ENCODE measurements around the gene PCBP3.
"Not testable (repeated sequence)": the region's sequence is repeated elsewhere in the genome, so short reads cannot be mapped to it uniquely, and the experiment has no call there.

The PCBP3 gene

GRCh38 chr21:45974073-45975019 lies 330.8 kb downstream of the PCBP3 start:
- DNase-seq: no peak

DNA sequence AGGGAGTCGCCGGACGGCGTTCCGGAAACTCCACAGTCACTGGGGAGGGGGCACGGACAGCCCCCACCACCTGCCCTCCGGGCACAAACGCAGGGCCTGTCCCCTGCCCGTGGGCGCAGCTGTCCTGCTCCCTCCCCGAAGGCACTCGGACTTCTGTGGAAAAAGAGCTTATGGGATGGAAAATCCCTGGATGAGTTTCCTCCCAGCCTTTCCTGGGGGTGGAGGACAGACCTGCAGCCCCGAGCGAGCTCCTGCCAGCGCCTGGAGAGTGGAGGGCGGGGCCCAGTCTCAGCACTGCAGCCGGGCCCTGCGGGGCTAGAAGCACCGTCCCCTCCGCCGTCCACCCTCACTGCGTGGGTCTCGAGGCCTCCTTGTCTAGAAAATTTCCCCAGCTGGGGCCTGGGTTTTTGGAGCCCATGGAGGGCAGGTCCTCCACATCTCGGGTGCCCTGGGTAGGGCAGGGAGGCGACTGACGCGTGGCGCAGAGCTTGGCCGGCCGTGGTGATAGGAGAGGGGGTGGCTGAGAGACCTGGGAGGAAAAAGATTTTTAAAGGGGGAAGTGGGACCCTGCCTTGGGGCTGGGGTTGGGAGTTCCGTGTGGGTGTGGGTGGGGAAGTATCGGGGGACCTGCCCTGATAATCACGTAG lies 331.6 kb downstream of the PCBP3 start:
- no peak for DNase-seq

DNA sequence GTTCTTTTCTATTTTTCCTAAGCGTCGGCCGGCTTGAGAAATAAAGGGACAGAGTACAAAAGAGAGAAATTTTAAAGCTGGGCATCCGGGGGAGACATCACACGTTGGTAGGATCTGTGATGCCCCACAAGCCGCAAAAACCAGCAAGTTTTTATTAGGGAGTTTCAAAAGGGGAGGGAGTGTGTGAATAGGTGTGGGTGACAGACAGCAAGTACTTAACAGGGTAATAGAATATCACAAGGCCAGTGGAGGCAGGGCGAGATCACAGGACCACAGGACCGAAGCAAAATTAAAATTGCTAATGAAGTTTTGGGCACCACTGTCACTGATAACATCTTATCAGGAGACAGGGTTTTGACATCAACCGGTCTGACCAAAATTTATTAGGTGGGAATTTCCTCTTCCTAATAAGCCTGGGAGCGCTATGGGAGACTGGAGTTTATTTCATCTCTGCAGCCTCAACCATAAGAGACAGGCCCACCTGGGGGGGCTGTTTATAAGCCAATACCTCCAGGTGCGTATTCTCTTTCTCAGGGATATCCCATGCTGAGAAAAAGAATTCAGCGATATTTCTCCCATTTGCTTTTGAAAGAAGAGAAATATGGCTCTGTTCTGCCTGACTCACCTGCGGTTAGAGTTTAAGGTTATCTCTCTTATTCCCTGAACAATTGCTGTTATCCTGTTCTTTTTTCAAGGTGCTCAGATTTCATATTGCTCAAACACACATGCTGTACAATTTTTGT lies 332.3 kb downstream of the PCBP3 start:
- not testable (repeated sequence) for DNase-seq

GRCh38 chr21:45976701-45977311 lies 333.3 kb downstream of the PCBP3 start:
- DNase-seq: no peak

DNA sequence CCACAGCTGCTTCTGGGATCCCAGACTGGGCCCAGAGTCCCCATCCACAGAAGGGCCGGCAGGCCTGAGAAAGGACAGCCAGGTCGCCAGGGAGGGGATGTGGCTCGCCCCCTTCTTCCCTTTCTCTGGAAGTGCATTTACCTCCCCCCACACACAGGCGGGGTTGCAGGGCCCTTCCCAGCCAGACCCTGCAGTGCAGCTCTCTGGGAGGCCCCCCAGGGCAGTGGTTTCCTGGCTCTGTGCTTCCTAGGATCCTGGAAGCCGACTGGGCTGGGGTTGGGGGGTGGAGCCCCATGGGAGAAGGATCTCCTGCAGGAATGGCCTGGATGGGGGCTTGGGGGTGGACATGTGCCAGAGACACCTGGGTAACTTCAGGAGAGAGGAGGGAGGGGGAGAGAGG lies 333.9 kb downstream of the PCBP3 start:
- DNase-seq: no peak

- DNase-seq: no peak
Observed at GRCh38 chr21:45979141-45979631, 335.7 kb downstream of the PCBP3 start.

- DNase-seq: no peak
Observed at GRCh38 chr21:45979651-45980050, 336.1 kb downstream of the PCBP3 start.

DNA sequence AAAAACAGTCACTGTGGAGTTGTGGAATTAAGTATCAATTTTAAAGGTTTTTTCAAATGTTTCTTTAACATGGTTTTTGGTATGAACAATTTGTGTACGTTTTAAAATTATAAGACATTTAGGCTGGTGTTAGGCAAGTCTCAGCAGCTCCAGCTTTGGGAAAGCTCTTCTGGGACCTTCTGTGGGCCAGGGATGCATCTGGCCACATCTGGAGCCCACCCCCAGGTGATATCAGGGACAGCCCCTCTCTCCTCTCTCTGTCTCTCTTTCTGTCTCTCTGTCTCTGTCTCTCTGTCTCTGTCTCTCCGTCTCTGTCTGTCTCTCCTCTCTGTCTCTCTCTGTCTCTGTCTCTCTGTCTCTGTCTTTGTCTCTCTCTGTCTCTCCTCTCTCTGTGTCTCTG lies 336.7 kb downstream of the PCBP3 start:
- DNase-seq: no peak

DNA sequence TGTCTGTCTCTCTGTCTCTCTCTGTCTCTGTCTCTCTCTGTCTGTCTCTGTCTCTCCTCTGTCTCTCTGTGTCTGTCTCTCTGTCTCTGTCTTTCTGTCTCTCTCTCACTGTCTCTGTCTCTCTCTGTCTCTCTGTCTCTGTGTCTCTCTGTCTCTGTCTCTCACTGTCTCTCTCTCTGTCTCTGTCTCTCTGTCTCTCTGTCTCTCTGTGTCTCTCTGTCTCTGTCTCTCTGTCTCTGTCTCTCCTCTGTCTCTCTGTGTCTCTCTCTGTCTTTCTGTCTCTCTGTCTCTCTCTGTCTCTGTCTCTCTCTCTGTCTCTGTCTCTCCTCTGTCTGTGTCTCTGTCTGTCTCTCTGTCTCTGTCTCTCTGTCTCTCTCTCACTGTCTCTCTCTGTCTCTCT lies 337.2 kb downstream of the PCBP3 start:
- no peak for DNase-seq

DNA sequence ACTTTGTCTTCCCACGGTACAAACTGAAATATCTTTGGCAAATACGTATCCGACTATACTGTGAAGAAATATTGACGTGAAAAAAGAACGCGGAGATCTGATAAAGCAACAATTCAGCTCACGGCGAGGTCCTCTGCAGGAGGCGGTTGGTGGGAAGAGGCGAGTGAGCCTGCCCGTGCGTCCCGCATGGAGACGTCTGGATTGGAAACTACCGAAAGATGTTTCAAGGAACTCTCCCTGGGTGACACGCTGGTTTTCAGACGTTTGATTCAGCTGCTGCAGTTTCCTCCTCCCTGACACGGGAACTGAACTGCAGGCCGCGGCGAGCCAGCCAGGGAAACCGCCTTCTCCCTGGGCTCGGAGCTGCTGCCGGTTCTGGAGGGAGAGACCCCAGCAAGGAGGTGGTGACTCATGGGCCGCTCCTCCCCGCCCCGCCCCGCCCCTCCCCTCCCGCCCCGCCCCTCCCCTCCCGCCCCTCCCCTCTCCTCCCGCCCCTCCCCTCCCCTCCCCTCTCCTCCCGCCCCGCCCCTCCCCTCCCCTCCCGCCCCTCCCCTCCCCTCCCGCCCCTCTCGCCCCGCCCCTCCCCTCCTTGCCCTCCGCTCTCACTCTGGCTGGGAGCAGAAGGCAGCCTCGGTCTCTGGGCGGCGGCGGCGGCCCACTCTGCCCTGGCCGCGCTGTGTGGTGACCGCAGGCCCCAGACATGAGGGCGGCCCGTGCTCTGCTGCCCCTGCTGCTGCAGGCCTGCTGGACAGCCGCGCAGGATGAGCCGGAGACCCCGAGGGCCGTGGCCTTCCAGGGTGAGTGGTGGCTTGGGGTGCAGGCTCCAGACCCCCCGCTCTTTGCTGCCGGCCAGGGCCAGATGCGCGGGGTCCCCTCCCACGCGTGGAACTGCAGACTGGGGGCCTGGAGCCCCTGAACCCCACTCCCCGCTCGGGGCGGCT lies 337.9 kb downstream of the PCBP3 start, which contains the start of gene COL6A1:
Gene COL6A1, plus strand, starts transcription at position 620 of the 941 bp plus-strand sequence. Its CDS starts 81 bp downstream, at position 701.
- DNase-seq: peak; percentile 42 to 52 (median 47)

- peak in 2 of 5 donors; percentile 7 to 14 for DNase-seq
Observed at GRCh38 chr21:45982092-45982757, 338.7 kb downstream of the PCBP3 start.

DNA sequence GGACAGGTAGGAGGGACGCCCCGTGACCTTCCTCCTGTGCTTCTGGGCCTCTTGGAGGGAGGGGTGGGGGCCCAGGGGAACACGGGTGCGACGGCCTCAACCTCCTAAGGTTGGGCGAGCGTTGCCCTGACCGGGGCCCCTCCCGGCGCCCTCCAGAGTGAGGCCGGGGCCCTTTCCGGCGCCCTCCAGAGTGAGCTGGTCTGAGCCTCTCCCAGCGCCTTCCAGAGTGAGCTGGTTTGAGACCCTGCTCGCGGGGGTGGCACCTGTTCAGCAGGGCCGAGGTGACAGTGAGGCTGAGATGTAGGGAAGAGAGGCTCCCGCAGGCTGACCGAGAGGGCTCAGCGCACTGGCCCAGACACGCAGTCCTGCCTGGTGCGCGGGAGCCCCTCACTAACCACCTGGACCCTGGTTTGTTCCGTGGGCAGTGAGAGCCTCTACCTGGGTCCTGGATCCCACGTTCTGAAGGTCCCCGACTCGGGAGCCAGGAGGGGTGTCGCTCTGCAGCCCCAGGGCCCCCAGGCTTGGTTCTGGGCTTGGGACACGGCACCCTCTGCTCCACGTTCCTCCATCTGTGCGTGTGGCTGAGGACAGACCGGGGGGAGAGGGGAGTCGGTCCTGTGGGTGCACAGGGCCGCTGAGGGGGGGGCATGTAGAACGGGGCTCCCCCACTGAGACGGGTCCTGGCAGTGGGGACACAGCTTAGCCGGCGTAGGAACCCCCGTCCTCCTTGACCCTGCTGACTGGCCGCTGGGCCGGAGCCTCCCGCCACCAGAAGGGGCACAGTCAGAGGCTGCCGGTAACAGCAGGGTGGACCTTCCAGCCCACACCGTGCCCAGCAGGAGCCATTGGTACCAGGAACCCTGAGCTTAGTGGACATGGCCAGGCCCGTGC lies 339.5 kb downstream of the PCBP3 start:
- peak in 2 of 5 donors; percentile 6 to 11 for DNase-seq

DNA sequence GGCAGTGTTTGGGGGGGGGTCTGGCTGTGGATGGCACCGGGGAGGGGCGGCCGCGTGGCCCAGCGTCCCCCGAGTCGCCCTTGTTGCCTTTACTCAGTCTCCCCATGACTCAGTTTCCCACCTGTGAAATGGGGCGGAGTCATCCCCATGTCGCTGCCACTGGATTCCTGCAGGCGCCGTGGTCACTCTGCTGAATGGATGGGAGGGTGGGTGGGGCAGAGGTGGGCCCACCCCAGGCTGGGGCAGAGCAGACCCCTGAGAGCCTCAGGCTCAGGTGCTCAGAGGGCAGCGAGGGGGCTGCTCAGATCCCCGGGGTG lies 340.1 kb downstream of the PCBP3 start:
- DNase-seq: peak in 1 of 5 donors; percentile 12

- peak in 2 of 5 donors; percentile 4 to 19 for DNase-seq
Observed at GRCh38 chr21:45983981-45984551, 340.5 kb downstream of the PCBP3 start.

GRCh38 chr21:45984584-45985095 lies 341.1 kb downstream of the PCBP3 start:
- DNase-seq: no peak

- peak in 2 of 5 donors; percentile 5 to 8 for DNase-seq
Observed at GRCh38 chr21:45985471-45986315, 342.2 kb downstream of the PCBP3 start.

DNA sequence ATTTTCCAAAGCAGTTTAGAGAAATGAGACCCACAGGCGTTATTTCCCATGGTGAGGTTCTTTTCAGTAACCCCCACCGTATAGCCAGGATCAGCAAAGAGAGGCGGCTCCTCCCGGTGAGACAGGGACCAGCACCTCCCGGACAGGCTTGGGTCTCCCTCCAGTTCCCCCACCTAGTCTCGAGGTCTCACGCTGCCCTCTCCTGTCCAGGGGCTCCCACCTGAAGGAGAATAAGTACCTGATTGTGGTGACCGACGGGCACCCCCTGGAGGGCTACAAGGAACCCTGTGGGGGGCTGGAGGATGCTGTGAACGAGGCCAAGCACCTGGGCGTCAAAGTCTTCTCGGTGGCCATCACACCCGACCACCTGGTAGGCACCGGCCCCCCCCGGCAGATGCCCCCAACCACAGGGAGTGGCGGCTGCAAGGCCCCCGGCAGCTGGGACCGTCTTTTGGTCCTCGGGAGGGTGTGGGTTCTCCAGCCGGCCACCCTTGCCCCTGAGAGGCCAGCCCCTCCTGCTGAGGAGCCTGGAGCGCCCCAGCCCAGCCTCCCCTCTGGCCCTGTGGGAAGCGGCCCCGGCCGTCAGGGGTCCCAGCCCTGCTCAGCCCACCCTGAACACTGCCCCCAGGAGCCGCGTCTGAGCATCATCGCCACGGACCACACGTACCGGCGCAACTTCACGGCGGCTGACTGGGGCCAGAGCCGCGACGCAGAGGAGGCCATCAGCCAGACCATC lies 343.0 kb downstream of the PCBP3 start:
- peak in 2 of 5 donors; percentile 4 to 13 for DNase-seq
